CD4-positive, alpha-beta T cell treated with Interleukin-6 at 100 ng/mL for 8 hours (primary cell): ENCODE measurements around the gene DYNC1LI2.
"Not testable (repeated sequence)": the region's sequence is repeated elsewhere in the genome, so short reads cannot be mapped to it uniquely, and the experiment has no call there.

Experiments
- DNase-seq: peaks from one replicate; pipeline ENCODE4 v3.0.0-alpha.2; 2020; ENCODE audit warnings: mixed read lengths, low spot score

The DYNC1LI2 gene

GRCh38 chr16:66751303-66751991 lies at the start of gene DYNC1LI2:
TSS of gene DYNC1LI2 (minus strand) at chr16:66751609. CDS start at chr16:66751591, 18 bp downstream.
- peak; percentile 69 for DNase-seq

- no peak for DNase-seq
Measured at GRCh38 chr16:66800856-66801255, 49.4 kb upstream of the DYNC1LI2 start.

GRCh38 chr16:66798161-66798560 lies 46.8 kb upstream of the DYNC1LI2 start:
- DNase-seq: no peak

GRCh38 chr16:66793984-66794383 lies 42.6 kb upstream of the DYNC1LI2 start:
- DNase-seq: not testable (repeated sequence)

- DNase-seq: no peak
Measured at GRCh38 chr16:66790130-66790733, 38.8 kb upstream of the DYNC1LI2 start.

- no peak for DNase-seq
Measured at GRCh38 chr16:66787427-66787826, 36.0 kb upstream of the DYNC1LI2 start.

- no peak for DNase-seq
Measured at GRCh38 chr16:66786551-66786950, 35.1 kb upstream of the DYNC1LI2 start.

- DNase-seq: no peak
Measured at GRCh38 chr16:66776457-66776856, 25.0 kb upstream of the DYNC1LI2 start.

- DNase-seq: no peak
Measured at GRCh38 chr16:66774981-66775380, 23.6 kb upstream of the DYNC1LI2 start.

- no peak for DNase-seq
Measured at GRCh38 chr16:66758086-66758485, 6.7 kb upstream of the DYNC1LI2 start.

- no peak for DNase-seq
Measured at GRCh38 chr16:66754819-66755218, 3.4 kb upstream of the DYNC1LI2 start.

- no peak for DNase-seq
Measured at GRCh38 chr16:66754211-66754610, 2.8 kb upstream of the DYNC1LI2 start.

GRCh38 chr16:66752958-66753357 lies 1.5 kb upstream of the DYNC1LI2 start:
- no peak for DNase-seq

GRCh38 chr16:66752379-66752778 lies 970 bp upstream of the DYNC1LI2 start:
- DNase-seq: no peak

- DNase-seq: no peak
Measured at GRCh38 chr16:66751992-66752322, 548 bp upstream of the DYNC1LI2 start.

- DNase-seq: no peak
Measured at GRCh38 chr16:66751053-66751302, 431 bp downstream of the DYNC1LI2 start.

GRCh38 chr16:66750279-66751052 lies 943 bp downstream of the DYNC1LI2 start:
- no peak for DNase-seq

- DNase-seq: no peak
Measured at GRCh38 chr16:66746682-66747081, 4.7 kb downstream of the DYNC1LI2 start.

- DNase-seq: no peak
Measured at GRCh38 chr16:66746048-66746447, 5.4 kb downstream of the DYNC1LI2 start.

GRCh38 chr16:66741950-66742808 lies 9.2 kb downstream of the DYNC1LI2 start:
- DNase-seq: no peak

GRCh38 chr16:66741169-66741900 lies 10.1 kb downstream of the DYNC1LI2 start:
- no peak for DNase-seq

GRCh38 chr16:66740533-66740932 lies 10.9 kb downstream of the DYNC1LI2 start:
- no peak for DNase-seq
